Nephron progenitor cell (in vitro differentiated cells): Measurements from ENCODE around the gene TEP1.

Experiments used
- DNase-seq: peaks from one replicate; pipeline ENCODE4 v3.0.0; 2021
- H3K27ac Mint-ChIP-seq: 2 replicates; pipeline ENCODE4 v1.8.0; 2021; ENCODE audit warnings: mild to moderate bottlenecking, moderate library complexity, mixed read lengths
- H3K27me3 Mint-ChIP-seq: 2 replicates; pipeline ENCODE4 v1.8.0; 2021; ENCODE audit warnings: mild to moderate bottlenecking, low read depth, mixed read lengths; ENCODE audit not compliant: poor library complexity
- H3K36me3 Mint-ChIP-seq: 2 replicates; pipeline ENCODE4 v1.8.0; 2021; ENCODE audit warnings: low read depth, mixed read lengths
- H3K4me1 Mint-ChIP-seq: 2 replicates; pipeline ENCODE4 v1.8.0; 2021; ENCODE audit warnings: mixed read lengths
- H3K4me3 Mint-ChIP-seq: 2 replicates; pipeline ENCODE4 v1.8.0; 2021; ENCODE audit warnings: mild to moderate bottlenecking, moderate library complexity, mixed read lengths
- H3K9me3 Mint-ChIP-seq: 2 replicates; pipeline ENCODE4 v1.8.0; 2021; ENCODE audit warnings: mild to moderate bottlenecking, moderate library complexity, mixed read lengths
- TF ChIP-seq, protein P1 (sequence below): fragments of 200-600 bp; sonication (generic); IDR thresholded peaks from 2 replicates; pipeline ENCODE4 v1.5.0; 2021; ENCODE audit warnings: antibody characterized with exemption

Gene TEP1

DNA sequence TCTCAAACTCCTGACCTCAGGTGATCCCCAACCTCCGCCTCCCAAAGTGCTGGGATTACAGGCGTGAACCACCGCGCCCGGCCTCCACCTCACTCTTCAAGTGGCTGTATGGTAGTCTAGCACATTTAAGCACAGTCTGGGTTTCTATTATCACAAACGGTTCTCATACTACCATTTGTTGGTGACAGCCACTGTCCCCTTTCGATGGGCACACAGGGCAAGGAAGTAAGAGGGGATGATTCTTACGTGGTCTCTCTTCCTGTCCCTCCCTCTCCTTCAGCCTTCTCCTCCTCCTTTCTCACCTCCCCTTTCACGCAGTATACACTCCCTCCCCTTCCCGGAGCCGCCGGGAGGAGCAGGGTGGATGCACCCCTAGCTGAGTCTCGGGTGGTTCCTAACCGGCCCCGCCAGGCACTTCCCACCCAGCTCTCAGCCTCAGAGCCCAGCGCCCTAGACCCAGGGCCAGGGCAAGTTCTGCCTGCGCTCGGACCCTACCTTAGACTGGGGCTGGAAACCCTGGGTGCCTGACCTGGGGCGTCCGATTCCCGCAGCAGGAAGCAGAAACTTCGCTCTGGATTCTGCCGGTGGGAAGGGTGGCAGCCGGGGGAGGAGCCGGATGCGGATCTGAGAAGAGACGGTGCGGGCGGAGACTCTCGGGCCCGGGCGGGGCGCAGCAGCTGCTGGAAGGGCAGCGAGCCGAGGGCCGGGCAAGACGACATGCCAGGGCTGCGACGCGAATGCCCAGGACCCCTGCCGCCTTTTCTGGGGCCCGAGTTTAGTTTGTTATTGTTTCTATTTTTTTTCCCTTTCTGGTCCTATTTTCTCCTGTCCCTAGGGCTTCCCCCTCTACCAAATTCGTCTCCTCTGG lies at the start of gene TEP1:
Gene TEP1, minus strand, starts transcription at position 626 of the 868 bp plus-strand sequence. CDS start 5,062 bp downstream, outside the sequence.
- Mint-ChIP-seq H3K27ac (peak within 1 kb of the TSS; percentile 78), H3K36me3 (peaks cover 2% of the 10 kb centered on the region), H3K4me1 (peaks cover 34% of the 10 kb centered on the region), H3K27me3 (no peaks in the 10 kb centered on the region), H3K4me3 (peak within 1 kb of the TSS; percentile 94), H3K9me3 (no peaks in the 10 kb centered on the region)
- TF ChIP-seq, protein P1, sequence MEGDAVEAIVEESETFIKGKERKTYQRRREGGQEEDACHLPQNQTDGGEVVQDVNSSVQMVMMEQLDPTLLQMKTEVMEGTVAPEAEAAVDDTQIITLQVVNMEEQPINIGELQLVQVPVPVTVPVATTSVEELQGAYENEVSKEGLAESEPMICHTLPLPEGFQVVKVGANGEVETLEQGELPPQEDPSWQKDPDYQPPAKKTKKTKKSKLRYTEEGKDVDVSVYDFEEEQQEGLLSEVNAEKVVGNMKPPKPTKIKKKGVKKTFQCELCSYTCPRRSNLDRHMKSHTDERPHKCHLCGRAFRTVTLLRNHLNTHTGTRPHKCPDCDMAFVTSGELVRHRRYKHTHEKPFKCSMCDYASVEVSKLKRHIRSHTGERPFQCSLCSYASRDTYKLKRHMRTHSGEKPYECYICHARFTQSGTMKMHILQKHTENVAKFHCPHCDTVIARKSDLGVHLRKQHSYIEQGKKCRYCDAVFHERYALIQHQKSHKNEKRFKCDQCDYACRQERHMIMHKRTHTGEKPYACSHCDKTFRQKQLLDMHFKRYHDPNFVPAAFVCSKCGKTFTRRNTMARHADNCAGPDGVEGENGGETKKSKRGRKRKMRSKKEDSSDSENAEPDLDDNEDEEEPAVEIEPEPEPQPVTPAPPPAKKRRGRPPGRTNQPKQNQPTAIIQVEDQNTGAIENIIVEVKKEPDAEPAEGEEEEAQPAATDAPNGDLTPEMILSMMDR = no peak
- peak; percentile 84 for DNase-seq

DNA sequence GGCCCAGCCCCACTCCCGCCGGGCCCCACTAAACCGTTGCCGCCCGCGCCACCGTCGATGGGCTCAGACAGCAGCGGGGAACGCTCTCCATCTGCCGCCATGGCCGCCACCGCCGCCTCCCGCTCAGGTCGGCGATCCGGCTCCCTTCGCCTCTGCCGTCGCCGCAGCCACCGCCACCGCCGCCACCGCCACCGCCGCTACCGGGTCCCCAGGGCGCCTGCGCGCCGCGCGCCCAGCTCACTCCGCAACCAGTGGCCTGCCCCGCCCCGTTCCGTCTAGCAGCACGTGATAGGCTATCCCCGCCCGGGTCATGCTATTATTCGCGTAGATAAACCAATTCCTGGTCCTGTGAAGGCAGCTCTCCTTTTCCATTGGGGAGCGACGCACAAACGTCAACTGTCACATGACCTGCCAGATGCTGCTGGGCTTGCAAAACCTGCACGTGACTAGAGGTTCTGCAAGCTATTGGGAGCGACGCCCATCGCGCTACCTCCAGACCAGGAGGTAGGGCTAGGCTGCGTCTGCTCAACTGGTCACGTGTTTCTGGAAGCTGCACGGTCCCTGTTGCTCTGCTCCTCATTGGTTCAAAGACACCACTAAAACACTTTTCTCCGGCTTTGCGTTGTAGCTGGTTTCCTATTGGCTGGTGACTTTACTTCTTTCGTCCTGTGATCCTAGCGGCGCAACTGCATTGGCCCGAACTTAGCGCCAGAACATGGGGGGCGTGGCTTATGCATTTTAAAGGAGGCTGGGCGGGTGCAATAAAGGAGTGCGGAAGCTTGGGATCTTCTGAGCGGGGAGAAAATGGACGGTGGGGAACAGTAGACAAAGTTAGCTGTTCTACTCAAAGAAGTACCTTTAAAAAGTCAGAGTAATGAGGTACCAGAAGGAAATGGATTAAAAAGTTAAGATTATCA lies 48.2 kb upstream of the TEP1 start, which contains the start of gene PIP4P1:
Gene PIP4P1, minus strand, starts transcription at position 210 of the 917 bp plus-strand sequence. Its CDS starts 109 bp downstream, at position 101.
- DNase-seq = peak; percentile 99
- TF ChIP-seq, protein P1 = no peak
- Mint-ChIP-seq H3K4me3 (peak within 1 kb of the TSS; percentile 88), H3K36me3 (peaks cover 15% of the 10 kb centered on the region), H3K27me3 (peaks cover 2% of the 10 kb centered on the region), H3K4me1 (peaks cover 32% of the 10 kb centered on the region), H3K27ac (peak within 1 kb of the TSS; percentile 89), H3K9me3 (no peaks in the 10 kb centered on the region)

DNA sequence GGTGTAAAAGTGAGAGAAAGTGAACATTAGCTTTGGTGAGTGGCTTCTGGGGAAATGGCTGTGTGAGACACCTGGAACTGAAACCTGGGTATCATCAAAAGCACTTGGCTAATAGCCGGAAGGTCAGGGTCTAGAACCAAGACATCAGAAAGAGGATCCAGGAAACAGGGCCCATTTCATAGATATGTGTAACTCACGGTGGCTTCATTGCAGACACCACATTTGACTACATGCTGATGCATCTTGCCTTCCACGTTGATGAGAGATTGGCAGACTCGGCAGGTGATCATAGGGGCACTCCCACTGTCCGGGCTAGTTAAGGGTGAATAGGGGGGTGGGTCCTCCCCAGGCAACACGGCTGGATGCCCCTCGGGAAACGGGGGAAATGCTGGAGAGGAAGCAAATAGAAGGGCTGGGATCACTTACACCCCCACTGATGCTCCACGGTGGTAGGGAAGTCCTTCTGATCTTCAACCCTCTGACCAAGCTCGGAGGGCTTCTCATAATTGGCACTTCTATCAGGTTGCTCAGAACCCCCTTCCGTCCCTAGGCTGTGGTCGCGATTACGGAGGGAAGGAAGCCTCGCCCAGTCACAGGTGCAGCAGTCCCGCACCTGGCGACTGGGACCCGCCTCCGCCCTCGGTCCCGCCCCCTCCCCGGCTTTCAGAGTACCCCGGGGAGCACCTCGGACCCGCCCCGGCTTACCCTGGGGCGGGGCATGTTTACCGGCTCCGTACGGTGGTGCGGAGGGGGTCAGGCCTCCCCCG lies 47.3 kb upstream of the TEP1 start:
- Mint-ChIP-seq H3K9me3 (no peaks in the 10 kb centered on the region), H3K27ac (peak overlapping the region; percentile 49), H3K27me3 (no peaks in the 10 kb centered on the region), H3K36me3 (peaks cover 15% of the 10 kb centered on the region), H3K4me1 (peaks cover 32% of the 10 kb centered on the region), H3K4me3 (peak overlapping the region; percentile 88)
- TF ChIP-seq, protein P1 = no peak
- DNase-seq = no peak

DNA sequence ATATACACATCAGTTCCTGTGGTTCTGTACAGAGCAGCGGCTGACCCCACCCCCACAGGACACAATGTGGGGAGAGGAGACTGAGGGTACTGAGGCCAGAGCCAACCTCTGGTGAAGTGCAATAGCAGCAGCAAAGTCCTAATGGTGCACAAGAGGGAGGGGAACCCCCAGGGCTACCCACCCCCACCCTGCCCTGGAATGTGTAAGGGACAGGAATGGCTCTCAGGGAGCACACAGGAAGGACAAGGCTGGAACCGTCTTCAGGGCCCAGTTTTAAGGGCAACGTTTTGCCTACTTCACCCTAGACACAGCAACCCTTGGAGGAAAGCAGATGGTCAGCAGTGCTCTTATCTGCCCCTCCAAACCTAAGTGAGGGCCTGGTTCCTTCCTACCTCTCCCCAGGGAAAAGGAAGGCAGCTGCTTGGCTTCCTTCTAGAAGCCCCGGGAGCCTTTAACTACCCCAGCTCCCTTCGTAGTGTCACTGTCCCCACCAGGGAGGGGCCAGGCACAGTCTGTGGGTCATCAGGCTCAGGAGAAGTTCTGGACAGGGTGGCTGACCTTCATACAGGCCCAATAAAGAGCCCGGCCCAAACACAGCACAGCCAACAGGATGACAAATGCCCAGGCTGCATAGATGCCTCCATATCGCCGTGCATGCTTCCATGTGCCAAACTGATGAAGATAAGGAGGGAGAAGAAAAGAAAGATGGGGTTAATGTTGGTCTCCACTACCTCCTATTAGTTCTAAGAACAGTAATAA lies 44.9 kb upstream of the TEP1 start:
- no peak for DNase-seq
- peaks cover 15% of the 10 kb centered on the region for H3K36me3 Mint-ChIP-seq
- TF ChIP-seq, protein P1 = no peak
- no peak overlapping the region for H3K4me3 Mint-ChIP-seq
- H3K9me3 Mint-ChIP-seq = no peaks in the 10 kb centered on the region
- peaks cover 32% of the 10 kb centered on the region for H3K4me1 Mint-ChIP-seq
- no peaks in the 10 kb centered on the region for H3K27me3 Mint-ChIP-seq
- no peak overlapping the region for H3K27ac Mint-ChIP-seq

DNA sequence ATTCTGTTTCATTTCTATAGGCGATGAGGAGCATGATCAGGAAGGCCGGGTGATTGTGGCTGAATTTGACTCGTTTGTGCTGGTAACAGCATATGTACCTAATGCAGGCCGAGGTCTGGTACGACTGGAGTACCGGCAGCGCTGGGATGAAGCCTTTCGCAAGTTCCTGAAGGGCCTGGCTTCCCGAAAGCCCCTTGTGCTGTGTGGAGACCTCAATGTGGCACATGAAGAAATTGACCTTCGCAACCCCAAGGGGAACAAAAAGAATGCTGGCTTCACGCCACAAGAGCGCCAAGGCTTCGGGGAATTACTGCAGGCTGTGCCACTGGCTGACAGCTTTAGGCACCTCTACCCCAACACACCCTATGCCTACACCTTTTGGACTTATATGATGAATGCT lies 43.7 kb upstream of the TEP1 start:
- peaks cover 31% of the 10 kb centered on the region for H3K4me1 Mint-ChIP-seq
- H3K27me3 Mint-ChIP-seq = no peaks in the 10 kb centered on the region
- H3K27ac Mint-ChIP-seq = no peak overlapping the region
- DNase-seq = no peak
- H3K9me3 Mint-ChIP-seq = no peaks in the 10 kb centered on the region
- H3K36me3 Mint-ChIP-seq = peaks cover 25% of the 10 kb centered on the region
- TF ChIP-seq, protein P1 = no peak
- H3K4me3 Mint-ChIP-seq = no peak overlapping the region
